Stimulated activated CD8-positive, alpha-beta memory T cell treated with anti-CD3 and anti-CD28 coated beads, Interleukin-12 subunit alpha, Interleukin-12 subunit beta, amount 100 ng/mL, for 24 hours (primary cell): ENCODE data around the gene TXNL1.
"Not testable (repeated sequence)": the region's sequence is repeated elsewhere in the genome, so short reads cannot be mapped to it uniquely, and the experiment has no call there.

Experiments
- DNase-seq: peaks from one replicate; pipeline ENCODE4 v3.0.0-alpha.2; 2020; ENCODE audit errors: extremely low read depth

Gene TXNL1

GRCh38 chr18:56645415-56646016, 7.1 kb upstream of the TXNL1 start:
- no peak for DNase-seq

GRCh38 chr18:56643381-56643780, 5.0 kb upstream of the TXNL1 start:
- DNase-seq, result no peak

GRCh38 chr18:56641714-56642337, 3.4 kb upstream of the TXNL1 start:
- DNase-seq, result no peak

GRCh38 chr18:56639571-56639970, 1.2 kb upstream of the TXNL1 start:
- no peak for DNase-seq

GRCh38 chr18:56639104-56639381, 651 bp upstream of the TXNL1 start:
- DNase-seq, result no peak

GRCh38 chr18:56637711-56638231, 621 bp downstream of the TXNL1 start:
- DNase-seq, result no peak

- DNase-seq, result no peak
Measured at GRCh38 chr18:56637176-56637575, 1.2 kb downstream of the TXNL1 start.

- DNase-seq, result no peak
Measured at GRCh38 chr18:56635007-56635406, 3.4 kb downstream of the TXNL1 start.

- DNase-seq, result no peak
Measured at GRCh38 chr18:56632070-56633022, 6.0 kb downstream of the TXNL1 start.

- DNase-seq, result no peak
Measured at GRCh38 chr18:56627991-56628390, 10.4 kb downstream of the TXNL1 start.

- no peak for DNase-seq
Measured at GRCh38 chr18:56615738-56616520, 22.5 kb downstream of the TXNL1 start.

- no peak for DNase-seq
Measured at GRCh38 chr18:56606618-56607017, 31.8 kb downstream of the TXNL1 start.

- no peak for DNase-seq
Measured at GRCh38 chr18:56598422-56598821, 40.0 kb downstream of the TXNL1 start.

GRCh38 chr18:56593906-56594305, 44.5 kb downstream of the TXNL1 start:
- DNase-seq, result no peak

- DNase-seq, result no peak
Measured at GRCh38 chr18:56580026-56580425, 58.4 kb downstream of the TXNL1 start.

- DNase-seq, result no peak
Measured at GRCh38 chr18:56579451-56579850, 58.9 kb downstream of the TXNL1 start.

GRCh38 chr18:56576826-56577573, 61.4 kb downstream of the TXNL1 start:
- no peak for DNase-seq

- DNase-seq, result no peak
Measured at GRCh38 chr18:56575819-56576663, 62.4 kb downstream of the TXNL1 start.

- DNase-seq, result no peak
Measured at GRCh38 chr18:56574861-56575260, 63.5 kb downstream of the TXNL1 start.

- not testable (repeated sequence) for DNase-seq
Measured at GRCh38 chr18:56572267-56572666, 66.1 kb downstream of the TXNL1 start.
